H1 (cell line): ENCODE data around the gene MEDAG. TPM values are rescaled to one million over a fixed set of nuclear protein-coding genes. Genes with fewer than 3 reads are reported as not detected.

ENCODE experiments used
- CTCF ChIA-PET: fragments of 300-600 bp; sonication (Branson Sonifier 250); formaldehyde crosslinking; loops from one replicate; lab custom pipeline; 2021; ENCODE audit not compliant: partially characterized antibody; lab: Charles Lee
- POLR2A ChIA-PET: fragments of 300-600 bp; sonication (Branson Sonifier 250); formaldehyde crosslinking; loops from one replicate; lab custom pipeline; 2021; ENCODE audit warnings: inconsistent platforms; ENCODE audit not compliant: partially characterized antibody; lab: Charles Lee
- DNase-seq, 2 experiments: peaks; one replicate each; pipeline versions ENCODE4 v3.0.0 to v3.0.0-alpha.2; 2010 to 2022; ENCODE audit warnings: low spot score in 2 of 2, low read depth in 1 of 2, mixed read lengths in 1 of 2
- FAIRE-seq: peaks from 2 replicates; lab custom pipeline; 2011; peaks lifted over from hg19 to GRCh38; lab: Jason Lieb, UNC
- H2AFZ ChIP-seq: 2 replicates; pipeline ENCODE4 v1.8.1; 2012; ENCODE audit warnings: low read length, inconsistent platforms
- H2AK5ac ChIP-seq: 2 replicates; pipeline ENCODE4 v1.6.1; 2013; ENCODE audit warnings: low read depth, low read length
- H2BK120ac ChIP-seq: replicated peaks from 2 replicates; pipeline ENCODE3; 2013; ENCODE audit warnings: low read depth, low read length, inconsistent platforms
- H2BK12ac ChIP-seq: 2 replicates; pipeline ENCODE4 v1.6.1; 2013; ENCODE audit warnings: low read depth, low read length
- H2BK15ac ChIP-seq: 2 replicates; pipeline ENCODE4 v1.6.1; 2013; ENCODE audit warnings: low read length
- H2BK20ac ChIP-seq: 2 replicates; pipeline ENCODE4 v1.6.1; 2013; ENCODE audit warnings: low read length
- H2BK5ac ChIP-seq: 2 replicates; pipeline ENCODE4 v1.6.1; 2013; ENCODE audit warnings: low read depth, low read length
- H3K14ac ChIP-seq: 2 replicates; pipeline ENCODE4 v1.6.1; 2013; ENCODE audit warnings: inconsistent platforms; ENCODE audit not compliant: insufficient read length
- H3K18ac ChIP-seq: 2 replicates; pipeline ENCODE4 v1.6.1; 2013; ENCODE audit warnings: low read length; ENCODE audit errors: extremely low read depth
- H3K23ac ChIP-seq: 2 replicates; pipeline ENCODE4 v1.6.1; 2013; ENCODE audit warnings: inconsistent platforms; ENCODE audit not compliant: insufficient read length
- H3K23me2 ChIP-seq: 2 replicates; pipeline ENCODE4 v1.6.1; 2013; ENCODE audit warnings: low read depth, low read length
- H3K27ac ChIP-seq: 2 replicates; pipeline ENCODE4 v1.6.1; 2011; ENCODE audit warnings: low read depth, low read length, inconsistent platforms
- H3K27me3 ChIP-seq, 4 experiments: replicated peaks in 1 of 4; 1 replicate in 1 of 4; 2 replicates in 3 of 4; pipeline versions ENCODE4 v1.6.1 to v1.8.1; 2011 to 2013; ENCODE audit warnings: low read length in 3 of 4, mild to moderate bottlenecking in 3 of 4, inconsistent platforms in 2 of 4, mixed read lengths in 2 of 4, moderate library complexity in 1 of 4; ENCODE audit not compliant: control insufficient read depth in 3 of 4, insufficient read depth in 3 of 4; ENCODE audit errors: extremely low read depth in 1 of 4
- H3K36me3 ChIP-seq, 4 experiments: 2 replicates each; pipeline versions ENCODE4 v1.6.1 to v1.8.1; 2011 to 2013; ENCODE audit warnings: mild to moderate bottlenecking in 4 of 4, low read length in 3 of 4, moderate library complexity in 2 of 4, control low read depth in 1 of 4, inconsistent platforms in 1 of 4; ENCODE audit not compliant: insufficient read depth in 4 of 4, control insufficient read depth in 2 of 4
- H3K4ac ChIP-seq: replicated peaks from 2 replicates; pipeline ENCODE3; 2013; ENCODE audit warnings: low read length, low read depth, mixed read lengths, inconsistent platforms; ENCODE audit not compliant: insufficient read length
- H3K4me1 ChIP-seq, 4 experiments: replicated peaks in 1 of 4; 1 replicate in 1 of 4; 2 replicates in 3 of 4; pipeline versions ENCODE4 v1.6.1 to v1.8.1; 2011 to 2013; ENCODE audit warnings: low read length in 3 of 4, inconsistent platforms in 2 of 4, mixed read lengths in 1 of 4; ENCODE audit not compliant: insufficient read depth in 4 of 4, control insufficient read depth in 3 of 4
- H3K4me2 ChIP-seq, 2 experiments: 2 replicates each; pipeline versions ENCODE4 v1.6.1 to v1.8.1; 2011 to 2013; ENCODE audit warnings: low read depth in 2 of 2, low read length in 2 of 2, control low read depth in 1 of 2, inconsistent platforms in 1 of 2, mild to moderate bottlenecking in 1 of 2; ENCODE audit not compliant: insufficient read depth in 1 of 2
- H3K4me3 ChIP-seq, 4 experiments: fragments of 200-600, 300-600 bp in 1 of 4; sonication (generic), shearing (Covaris generic), sonication (Bioruptor Twin) in 1 of 4; 2 replicates each; pipeline versions ENCODE4 v1.5.1 to v1.8.1; 2011 to 2016; ENCODE audit warnings: low read length in 4 of 4, low read depth in 3 of 4, control low read depth in 2 of 4, inconsistent platforms in 2 of 4, mild to moderate bottlenecking in 2 of 4, mixed read lengths in 1 of 4, moderate library complexity in 1 of 4; ENCODE audit not compliant: insufficient read depth in 2 of 4; ENCODE audit errors: extremely low read depth in 1 of 4
- H3K56ac ChIP-seq: replicated peaks from 2 replicates; pipeline ENCODE3; 2013; ENCODE audit warnings: low read depth, mild to moderate bottlenecking, mixed read lengths, low read length, inconsistent platforms; ENCODE audit not compliant: insufficient read length
- H3K79me1 ChIP-seq: 2 replicates; pipeline ENCODE4 v1.6.1; 2013; ENCODE audit warnings: low read depth, low read length, control low read depth
- H3K79me2 ChIP-seq, 2 experiments: 2 replicates each; pipeline versions ENCODE4 v1.6.1 to v1.8.1; 2012 to 2013; ENCODE audit warnings: low read length in 2 of 2, mild to moderate bottlenecking in 2 of 2, inconsistent platforms in 1 of 2; ENCODE audit not compliant: insufficient read depth in 2 of 2, control insufficient read depth in 1 of 2
- H3K9ac ChIP-seq, 4 experiments: replicated peaks in 1 of 4; 1 replicate in 1 of 4; 2 replicates in 3 of 4; pipeline versions ENCODE4 v1.6.1 to v1.8.1; 2011 to 2013; ENCODE audit warnings: low read depth in 3 of 4, low read length in 3 of 4, control low read depth in 2 of 4, mild to moderate bottlenecking in 2 of 4, moderate library complexity in 2 of 4, inconsistent platforms in 1 of 4; ENCODE audit errors: extremely low read depth in 1 of 4
- H3K9me3 ChIP-seq, 2 experiments: 2 replicates each; pipeline versions ENCODE4 v1.6.1 to v1.8.1; 2012 to 2013; ENCODE audit warnings: mild to moderate bottlenecking in 2 of 2, moderate library complexity in 2 of 2, control low read depth in 1 of 2, inconsistent platforms in 1 of 2, low read depth in 1 of 2, low read length in 1 of 2, mixed read lengths in 1 of 2; ENCODE audit not compliant: insufficient read depth in 2 of 2
- H4K20me1 ChIP-seq, 2 experiments: replicated peaks in 1 of 2; 2 replicates each; pipeline versions ENCODE3 to v1.8.1; 2011 to 2013; ENCODE audit warnings: inconsistent platforms in 2 of 2, low read length in 2 of 2, mild to moderate bottlenecking in 1 of 2; ENCODE audit not compliant: insufficient read depth in 2 of 2, control insufficient read depth in 1 of 2
- H4K5ac ChIP-seq: 2 replicates; pipeline ENCODE4 v1.6.1; 2013; ENCODE audit warnings: low read length, low read depth, mixed read lengths, inconsistent platforms; ENCODE audit not compliant: insufficient read length
- H4K8ac ChIP-seq: 2 replicates; pipeline ENCODE4 v1.8.0; 2013; ENCODE audit warnings: mild to moderate bottlenecking, moderate library complexity, low read length, inconsistent platforms; ENCODE audit not compliant: insufficient read depth; ENCODE audit errors: extremely low read depth
- H4K91ac ChIP-seq: replicated peaks from 2 replicates; pipeline ENCODE3; 2013; ENCODE audit warnings: low read length, mixed read lengths, inconsistent platforms; ENCODE audit not compliant: insufficient read length
- CHD2 ChIP-seq: IDR thresholded peaks from 2 replicates; pipeline ENCODE4 v1.6.1; 2012; ENCODE audit warnings: low read length, improper control_type of control experiment
- GTF2F1 ChIP-seq: IDR thresholded peaks from 2 replicates; pipeline ENCODE4 v1.6.1; 2012; ENCODE audit warnings: low read depth, low read length, improper control_type of control experiment, borderline replicate concordance
- POU5F1 ChIP-seq: IDR thresholded peaks from 2 replicates; pipeline ENCODE4 v1.6.1; 2011; ENCODE audit warnings: low read depth, mild to moderate bottlenecking, low read length, moderate library complexity
- SP1 ChIP-seq: IDR thresholded peaks from 2 replicates; pipeline ENCODE4 v1.6.1; 2011; ENCODE audit warnings: low read depth, low read length
- YY1 ChIP-seq: IDR thresholded peaks from 2 replicates; pipeline ENCODE4 v1.6.1; 2011; ENCODE audit warnings: low read depth, mild to moderate bottlenecking, low read length
- WGBS, 2 experiments: shearing (Covaris generic) in 1 of 2; methylation state at CpG; one replicate each; pipeline versions ENCODE4 v1.1.6 to v1.1.7; 2013 to 2015; ENCODE audit warnings: low lambda C conversion rate in 2 of 2, mixed read lengths in 2 of 2, inconsistent platforms in 1 of 2, low coverage in 1 of 2, missing lambda C conversion rate in 1 of 2; ENCODE audit not compliant: insufficient replicate concordance in 2 of 2, insufficient coverage in 1 of 2, insufficient read length in 1 of 2; ENCODE audit errors: extremely low coverage in 1 of 2, missing lambda C conversion rate in 1 of 2; 5-methylcytosine and 5-hydroxymethylcytosine counted together
- polyA plus RNA-seq, 7 experiments: library from polyadenylated mRNA; depleted of rRNA in 3 of 7; stranded (reverse) in 5 of 7; unstranded in 2 of 7; fragments of >200 nt in 5 of 7; fragments of 200-250 nt in 2 of 7; gene quantifications; 1 replicate in 5 of 7; 2 replicates in 1 of 7; 4 replicates in 1 of 7; pipeline versions ENCODE4 v1.2.1 to v1.2.3, GENCODE V29; 2011 to 2013; ENCODE audit warnings: missing spikeins in 2 of 7, mixed read lengths in 2 of 7
- total RNA-seq: library from RNA; stranded (reverse); fragmentation: NEBNext Ultra II Directional; extraction: Animal tissue kit (Norgen Biotek cat#: 25700); gene quantifications from 2 replicates; pipeline ENCODE4 v1.2.1, GENCODE V29; 2021
- TF ChIP-seq, protein P1 (sequence below): IDR thresholded peaks from 2 replicates; pipeline ENCODE4 v1.6.1; 2012; ENCODE audit warnings: inconsistent platforms
- TF ChIP-seq, protein P2 (sequence below): IDR thresholded peaks from 2 replicates; pipeline ENCODE4 v1.6.1; 2012; ENCODE audit warnings: inconsistent platforms

Gene MEDAG
- total and polyA plus RNA-seq, 2 of the 8 experiments (the other 6 are each of a cell fraction or from before 2014, with no cell fraction given) = 2.1 to 3.1 TPM

DNA sequence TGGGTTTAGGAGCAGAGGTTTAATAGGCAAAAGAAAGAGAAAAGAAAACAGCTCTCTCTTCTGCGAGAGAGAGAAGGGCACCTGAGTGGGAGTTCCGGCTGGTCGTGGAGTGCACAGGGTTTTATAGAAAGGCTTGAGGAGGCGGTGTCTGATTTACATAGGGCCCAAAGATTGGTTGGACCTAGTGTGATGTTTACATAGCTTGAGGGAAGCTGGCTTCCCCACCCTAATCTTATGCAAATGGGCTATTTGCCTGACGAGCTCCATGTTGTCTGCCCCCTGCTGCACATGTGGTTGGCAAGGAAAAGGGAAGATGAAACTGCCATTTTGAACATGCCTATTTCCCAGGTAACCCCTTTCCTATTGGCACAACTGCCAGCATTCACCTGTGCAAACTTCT lies 21.5 kb upstream of the MEDAG start:
- peaks cover 0 to 4% (median 0%) of the 10 kb centered on the region in 4 experiments; a peak in 2 of 7 replicates for H3K4me1 ChIP-seq
- no peak overlapping the region for H3K4ac ChIP-seq
- no peak overlapping the region for H3K14ac ChIP-seq
- H2BK5ac ChIP-seq = no peak overlapping the region
- no peak overlapping the region for H3K18ac ChIP-seq
- H4K20me1 ChIP-seq = no peaks in the 10 kb centered on the region
- H3K23ac ChIP-seq = no peak overlapping the region
- H4K5ac ChIP-seq = no peak overlapping the region
- no peak overlapping the region for H3K27ac ChIP-seq
- ChIA-PET CTCF (interaction anchor here (0.6 to 1.5 kb wide), 7 partner anchors 9 to 81 kb away, joined by 3 to 5 read pairs (median 4); no protein-coding TSS in a partner anchor), POLR2A (interaction anchor here (0.9 to 1.5 kb wide), 5 partner anchors 10 to 22 kb away, joined by 3 to 4 read pairs (median 4); no protein-coding TSS in a partner anchor)
- H2AFZ ChIP-seq = no peak overlapping the region
- peaks cover 2 to 5% (median 3%) of the 10 kb centered on the region in 4 experiments; a peak in 3 of 8 replicates for H3K36me3 ChIP-seq
- no peak overlapping the region for H2BK120ac ChIP-seq
- no peak overlapping the region for H3K56ac ChIP-seq
- H3K27me3 ChIP-seq = no peaks in the 10 kb centered on the region
- FAIRE-seq (no peak), DNase-seq (no peak)
- TF ChIP-seq POU5F1 (no peak), CHD2 (no peak), YY1 (peak; percentile 55; the same call in 1 of the 2 replicates), GTF2F1 (no peak), SP1 (no peak)
- TF ChIP-seq, protein P1, sequence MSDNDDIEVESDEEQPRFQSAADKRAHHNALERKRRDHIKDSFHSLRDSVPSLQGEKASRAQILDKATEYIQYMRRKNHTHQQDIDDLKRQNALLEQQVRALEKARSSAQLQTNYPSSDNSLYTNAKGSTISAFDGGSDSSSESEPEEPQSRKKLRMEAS = peak; percentile 66; the same call in 1 of the 2 replicates
- TF ChIP-seq, protein P2, sequence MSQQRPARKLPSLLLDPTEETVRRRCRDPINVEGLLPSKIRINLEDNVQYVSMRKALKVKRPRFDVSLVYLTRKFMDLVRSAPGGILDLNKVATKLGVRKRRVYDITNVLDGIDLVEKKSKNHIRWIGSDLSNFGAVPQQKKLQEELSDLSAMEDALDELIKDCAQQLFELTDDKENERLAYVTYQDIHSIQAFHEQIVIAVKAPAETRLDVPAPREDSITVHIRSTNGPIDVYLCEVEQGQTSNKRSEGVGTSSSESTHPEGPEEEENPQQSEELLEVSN = 0 out of 2 replicates have a peak, but pooled peaks have one; percentile 25
- H2BK20ac ChIP-seq = no peak overlapping the region
- no peak overlapping the region for H4K8ac ChIP-seq
- no peak overlapping the region for H2BK12ac ChIP-seq
- no peak overlapping the region for H3K9ac ChIP-seq
- 79% methylated on average over 5 of the region's 5 CpGs; no CpG with 5 or more reads in 1 of the 2 experiments for WGBS, 2 experiments
- no peak overlapping the region for H2BK15ac ChIP-seq
- no peaks in the 10 kb centered on the region for H3K79me2 ChIP-seq
- no peak overlapping the region for H3K4me2 ChIP-seq
- no peaks in the 10 kb centered on the region for H3K23me2 ChIP-seq
- no peak overlapping the region for H4K91ac ChIP-seq
- H2AK5ac ChIP-seq = no peak overlapping the region
- no peak overlapping the region for H3K4me3 ChIP-seq
- no peaks in the 10 kb centered on the region for H3K9me3 ChIP-seq
- H3K79me1 ChIP-seq = no peaks in the 10 kb centered on the region
